Measurements from ENCODE around the gene LCE2D.

DNA sequence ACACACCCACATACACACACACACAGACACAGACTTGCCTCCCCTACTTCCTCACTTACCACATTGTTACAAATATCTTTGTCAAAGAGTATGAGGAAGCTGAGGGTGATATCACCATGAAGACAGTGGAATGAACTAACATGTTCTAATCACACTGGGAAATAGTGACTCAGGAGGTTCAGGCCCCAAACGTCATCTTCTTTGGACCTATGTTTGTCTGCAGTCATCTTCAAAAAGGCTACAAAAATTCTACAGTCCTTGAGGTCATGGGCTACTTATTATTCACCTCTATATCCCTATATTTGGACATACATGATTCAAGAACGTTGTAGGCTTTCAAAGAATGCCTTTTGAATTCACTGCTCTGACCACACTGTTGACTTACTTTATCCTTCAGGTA lies 9.8 kb downstream of the LCE2D start:
- TF ChIP-seq, protein P1, sequence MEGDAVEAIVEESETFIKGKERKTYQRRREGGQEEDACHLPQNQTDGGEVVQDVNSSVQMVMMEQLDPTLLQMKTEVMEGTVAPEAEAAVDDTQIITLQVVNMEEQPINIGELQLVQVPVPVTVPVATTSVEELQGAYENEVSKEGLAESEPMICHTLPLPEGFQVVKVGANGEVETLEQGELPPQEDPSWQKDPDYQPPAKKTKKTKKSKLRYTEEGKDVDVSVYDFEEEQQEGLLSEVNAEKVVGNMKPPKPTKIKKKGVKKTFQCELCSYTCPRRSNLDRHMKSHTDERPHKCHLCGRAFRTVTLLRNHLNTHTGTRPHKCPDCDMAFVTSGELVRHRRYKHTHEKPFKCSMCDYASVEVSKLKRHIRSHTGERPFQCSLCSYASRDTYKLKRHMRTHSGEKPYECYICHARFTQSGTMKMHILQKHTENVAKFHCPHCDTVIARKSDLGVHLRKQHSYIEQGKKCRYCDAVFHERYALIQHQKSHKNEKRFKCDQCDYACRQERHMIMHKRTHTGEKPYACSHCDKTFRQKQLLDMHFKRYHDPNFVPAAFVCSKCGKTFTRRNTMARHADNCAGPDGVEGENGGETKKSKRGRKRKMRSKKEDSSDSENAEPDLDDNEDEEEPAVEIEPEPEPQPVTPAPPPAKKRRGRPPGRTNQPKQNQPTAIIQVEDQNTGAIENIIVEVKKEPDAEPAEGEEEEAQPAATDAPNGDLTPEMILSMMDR (IDR thresholded peaks at IDR 0.05): no peak
- TF ChIP-seq POLR2AphosphoS5 (IDR thresholded peaks at IDR 0.05; ENCODE audit: low read depth, low read length) (no peak), TCF7L2 (IDR thresholded peaks at IDR 0.05; ENCODE audit: low read depth, low read length) (no peak), SIN3A (IDR thresholded peaks at IDR 0.05; ENCODE audit: borderline replicate concordance, insufficient read depth, low read depth, low read length) (no peak)
- TF ChIP-seq, protein P2, sequence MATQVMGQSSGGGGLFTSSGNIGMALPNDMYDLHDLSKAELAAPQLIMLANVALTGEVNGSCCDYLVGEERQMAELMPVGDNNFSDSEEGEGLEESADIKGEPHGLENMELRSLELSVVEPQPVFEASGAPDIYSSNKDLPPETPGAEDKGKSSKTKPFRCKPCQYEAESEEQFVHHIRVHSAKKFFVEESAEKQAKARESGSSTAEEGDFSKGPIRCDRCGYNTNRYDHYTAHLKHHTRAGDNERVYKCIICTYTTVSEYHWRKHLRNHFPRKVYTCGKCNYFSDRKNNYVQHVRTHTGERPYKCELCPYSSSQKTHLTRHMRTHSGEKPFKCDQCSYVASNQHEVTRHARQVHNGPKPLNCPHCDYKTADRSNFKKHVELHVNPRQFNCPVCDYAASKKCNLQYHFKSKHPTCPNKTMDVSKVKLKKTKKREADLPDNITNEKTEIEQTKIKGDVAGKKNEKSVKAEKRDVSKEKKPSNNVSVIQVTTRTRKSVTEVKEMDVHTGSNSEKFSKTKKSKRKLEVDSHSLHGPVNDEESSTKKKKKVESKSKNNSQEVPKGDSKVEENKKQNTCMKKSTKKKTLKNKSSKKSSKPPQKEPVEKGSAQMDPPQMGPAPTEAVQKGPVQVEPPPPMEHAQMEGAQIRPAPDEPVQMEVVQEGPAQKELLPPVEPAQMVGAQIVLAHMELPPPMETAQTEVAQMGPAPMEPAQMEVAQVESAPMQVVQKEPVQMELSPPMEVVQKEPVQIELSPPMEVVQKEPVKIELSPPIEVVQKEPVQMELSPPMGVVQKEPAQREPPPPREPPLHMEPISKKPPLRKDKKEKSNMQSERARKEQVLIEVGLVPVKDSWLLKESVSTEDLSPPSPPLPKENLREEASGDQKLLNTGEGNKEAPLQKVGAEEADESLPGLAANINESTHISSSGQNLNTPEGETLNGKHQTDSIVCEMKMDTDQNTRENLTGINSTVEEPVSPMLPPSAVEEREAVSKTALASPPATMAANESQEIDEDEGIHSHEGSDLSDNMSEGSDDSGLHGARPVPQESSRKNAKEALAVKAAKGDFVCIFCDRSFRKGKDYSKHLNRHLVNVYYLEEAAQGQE (IDR thresholded peaks at IDR 0.05; ENCODE audit: insufficient read depth in 1 of 2, low read depth in 2 of 2, low read length in 1 of 2): no peak
